NCI-H1092 treated with DMSO at 0.1 percent for 48 hours (cell line): ENCODE measurements around the gene CFD.
"Not testable (repeated sequence)": the region's sequence is repeated elsewhere in the genome, so short reads cannot be mapped to it uniquely, and the experiment has no call there.

Experiments
- DNase-seq: peaks from one replicate; lab custom pipeline; 2025; lab: John Stamatoyannopoulos, UW

Gene CFD

DNA sequence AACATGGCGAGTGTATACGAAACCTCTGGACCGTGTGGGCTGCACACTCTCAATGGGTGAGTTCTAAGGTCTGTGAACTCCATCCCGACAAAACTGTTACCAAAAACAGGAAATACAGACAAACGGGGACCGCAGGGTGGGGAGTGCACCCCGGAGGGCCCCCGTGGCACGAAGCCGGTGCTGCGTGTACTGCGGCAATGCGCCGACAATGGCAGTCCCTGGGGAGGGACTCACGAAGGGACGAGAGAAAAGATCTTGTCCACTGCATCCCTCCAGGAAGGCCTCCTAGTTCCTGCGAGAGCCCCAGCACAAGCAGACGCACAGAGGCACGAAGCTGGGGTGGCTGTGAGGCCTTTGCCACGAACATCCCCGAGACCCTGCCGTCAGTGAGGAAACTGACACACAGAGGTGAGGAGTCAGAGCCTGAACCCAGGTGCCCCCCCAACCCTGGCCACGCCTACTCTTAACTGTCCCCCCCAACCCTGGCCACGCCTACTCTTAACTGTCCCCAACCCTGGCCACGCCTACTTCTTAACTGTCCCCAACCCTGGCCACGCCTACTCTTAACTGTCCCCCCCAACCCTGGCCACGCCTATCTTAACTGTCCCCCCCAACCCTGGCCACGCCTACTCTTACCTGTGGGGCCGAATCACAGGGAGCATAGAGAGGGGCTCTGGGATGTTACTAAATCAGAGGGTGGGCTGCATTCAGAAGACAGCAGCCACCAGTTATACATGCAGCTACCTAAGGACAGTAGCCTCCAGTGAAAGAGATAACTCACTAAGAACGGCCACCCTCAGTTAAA, 29.3 kb downstream of the CFD start:
- DNase-seq: no peak

GRCh38 chr19:889662-890295, 30.3 kb downstream of the CFD start:
- no peak for DNase-seq

DNA sequence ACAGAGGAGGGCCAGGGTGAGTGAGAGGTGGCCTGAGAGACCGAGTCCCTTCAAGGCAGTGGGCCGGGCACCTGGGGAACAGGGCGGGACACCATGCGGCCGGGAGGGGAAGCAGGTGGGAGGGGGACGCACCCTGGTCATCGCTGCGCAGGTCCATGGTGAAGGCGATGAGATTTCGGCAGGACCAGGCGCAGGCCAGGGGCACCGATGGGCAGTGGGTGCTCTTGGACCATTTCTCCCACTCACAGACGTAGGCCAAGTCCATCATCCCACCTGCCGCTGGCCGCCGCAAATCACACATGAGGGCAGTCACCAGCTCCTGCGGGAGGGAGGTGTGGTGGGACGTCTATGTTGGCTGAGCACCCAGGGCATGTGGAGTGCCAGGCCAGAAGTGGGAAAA, 31.4 kb downstream of the CFD start:
- no peak for DNase-seq

- DNase-seq: not testable (repeated sequence)
These were observed 32.1 kb downstream of the CFD start for GRCh38 chr19:891421-892200.

DNA sequence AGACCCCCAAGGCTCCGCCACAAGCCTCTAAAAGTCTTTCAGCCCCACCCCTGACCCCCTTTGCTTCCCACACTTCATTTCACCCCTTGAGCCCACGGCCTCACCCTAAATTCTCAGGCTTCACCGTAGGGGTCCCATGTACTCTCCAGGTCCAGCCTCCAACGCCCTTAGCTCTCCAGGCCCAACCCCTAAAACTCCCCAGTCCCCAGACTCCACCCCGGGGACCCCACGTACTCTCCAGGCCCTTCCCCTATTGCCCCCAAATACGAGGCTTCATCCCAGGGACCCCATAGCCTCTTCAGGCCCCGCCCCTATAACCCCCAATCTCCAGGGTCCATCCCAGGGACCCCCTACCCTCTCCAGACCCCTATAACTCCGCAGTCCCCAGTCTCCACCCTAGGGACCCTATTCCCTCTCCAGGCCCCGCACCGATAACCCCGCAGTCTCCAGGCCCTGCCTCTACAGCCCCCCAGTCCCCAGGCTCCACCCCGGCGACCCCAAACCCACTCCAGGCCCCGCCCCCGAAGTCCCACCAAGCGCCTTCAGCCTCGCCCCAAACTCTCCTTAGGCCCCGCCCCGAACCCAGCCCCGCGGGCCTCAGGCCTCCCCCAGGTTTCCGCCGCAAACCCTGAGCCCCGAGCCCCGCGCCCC, 32.9 kb downstream of the CFD start:
- DNase-seq: peak; percentile 40

GRCh38 chr19:892894-893689, 33.6 kb downstream of the CFD start, which contains the start of the genes MED16 and RNU6-9:
Gene MED16, minus strand, starts transcription at chr19:893187. Its CDS starts 2,056 bp downstream, at chr19:891131.
Gene RNU6-9, plus strand, starts transcription at chr19:893484.
- DNase-seq: peak; percentile 97

- no peak for DNase-seq
These were observed 37.0 kb downstream of the CFD start for GRCh38 chr19:896434-896833.

DNA sequence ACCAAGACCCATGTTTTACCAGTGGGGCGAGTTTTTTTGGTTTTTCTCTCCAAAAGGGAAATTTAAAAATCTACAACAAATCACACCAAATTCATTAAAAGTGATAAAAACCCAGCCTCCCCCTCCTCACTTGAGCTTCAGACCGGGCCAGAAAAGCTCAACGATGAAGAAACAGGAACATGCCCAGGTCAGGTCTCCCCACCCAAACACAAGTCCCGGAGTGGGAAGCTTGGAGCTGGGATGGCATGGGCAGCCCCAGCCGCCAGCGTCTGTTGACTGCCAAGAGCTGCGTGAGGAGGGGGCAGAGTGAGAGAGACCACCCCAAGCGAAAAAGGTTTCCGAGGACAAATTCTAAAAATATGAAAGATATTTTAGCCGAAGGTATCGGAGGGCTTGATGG, 37.5 kb downstream of the CFD start:
- no peak for DNase-seq

- no peak for DNase-seq
These were observed 38.1 kb downstream of the CFD start for GRCh38 chr19:897442-898039.

GRCh38 chr19:898663-899062, 39.2 kb downstream of the CFD start:
- no peak for DNase-seq

- DNase-seq: no peak
These were observed 40.0 kb downstream of the CFD start for GRCh38 chr19:899336-900042.

DNA sequence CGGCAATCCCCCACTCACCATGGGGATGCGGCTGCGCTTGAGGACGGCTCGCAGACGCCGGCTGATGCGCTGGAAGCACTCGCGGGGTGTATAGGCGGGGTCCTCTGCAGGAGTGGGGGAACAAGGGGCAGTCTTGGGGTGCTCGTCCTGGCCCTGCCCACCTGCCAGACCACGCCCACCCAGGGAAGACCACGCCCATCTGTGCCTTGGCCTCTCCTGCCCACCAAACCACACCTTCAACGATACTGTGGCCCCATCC, 40.5 kb downstream of the CFD start:
- no peak for DNase-seq

- no peak for DNase-seq
These were observed 41.0 kb downstream of the CFD start for GRCh38 chr19:900302-901111.

- no peak for DNase-seq
These were observed 42.0 kb downstream of the CFD start for GRCh38 chr19:901216-902092.

DNA sequence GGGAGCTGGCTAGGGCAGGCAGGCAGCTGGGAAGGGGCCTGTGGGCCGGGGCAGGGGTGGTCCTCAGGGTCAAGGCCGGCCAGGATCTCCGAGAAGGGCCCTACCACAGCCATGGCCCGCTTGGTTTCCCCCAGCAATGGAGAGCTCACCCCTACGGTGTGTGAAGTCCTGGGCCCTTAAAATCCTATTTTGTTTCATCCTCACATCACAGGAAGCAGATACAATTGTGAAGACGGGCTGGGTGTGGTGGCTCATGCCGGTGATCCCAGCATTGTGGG, 42.6 kb downstream of the CFD start:
- DNase-seq: no peak

GRCh38 chr19:902446-903226, 43.2 kb downstream of the CFD start:
- DNase-seq: no peak

GRCh38 chr19:903266-903797, 43.9 kb downstream of the CFD start:
- no peak for DNase-seq

DNA sequence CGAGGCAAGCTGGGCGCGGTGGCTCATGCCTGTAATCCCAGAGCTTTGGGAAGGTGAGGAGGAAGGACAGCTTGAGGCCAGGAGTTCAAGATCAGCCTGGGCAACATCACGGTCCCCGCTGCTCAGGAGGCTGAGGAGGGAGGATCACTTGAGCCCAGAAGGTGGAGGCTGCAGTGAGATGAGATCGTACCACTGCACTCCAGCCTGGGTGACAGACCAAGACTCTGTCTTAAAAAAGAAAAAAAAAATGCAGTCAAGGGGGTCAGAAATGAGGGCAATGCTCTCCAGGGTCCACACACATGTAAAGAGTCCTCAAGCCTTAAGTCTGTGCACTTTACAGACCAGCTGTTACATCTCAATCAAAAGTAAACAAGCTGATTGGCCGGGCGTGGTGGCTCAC, 45.1 kb downstream of the CFD start:
- no peak for DNase-seq
